NCI-H82 (cell line): Measurements from ENCODE around the gene ENSA.
"Not testable (repeated sequence)": the region's sequence is repeated elsewhere in the genome, so short reads cannot be mapped to it uniquely, and the experiment has no call there.

Experiments used
- DNase-seq: peaks from one replicate; lab custom pipeline; 2025; lab: John Stamatoyannopoulos, UW

ENSA gene

GRCh38 chr1:150580966-150581365 lies 48.4 kb downstream of the ENSA start:
- DNase-seq, result not testable (repeated sequence)

DNA sequence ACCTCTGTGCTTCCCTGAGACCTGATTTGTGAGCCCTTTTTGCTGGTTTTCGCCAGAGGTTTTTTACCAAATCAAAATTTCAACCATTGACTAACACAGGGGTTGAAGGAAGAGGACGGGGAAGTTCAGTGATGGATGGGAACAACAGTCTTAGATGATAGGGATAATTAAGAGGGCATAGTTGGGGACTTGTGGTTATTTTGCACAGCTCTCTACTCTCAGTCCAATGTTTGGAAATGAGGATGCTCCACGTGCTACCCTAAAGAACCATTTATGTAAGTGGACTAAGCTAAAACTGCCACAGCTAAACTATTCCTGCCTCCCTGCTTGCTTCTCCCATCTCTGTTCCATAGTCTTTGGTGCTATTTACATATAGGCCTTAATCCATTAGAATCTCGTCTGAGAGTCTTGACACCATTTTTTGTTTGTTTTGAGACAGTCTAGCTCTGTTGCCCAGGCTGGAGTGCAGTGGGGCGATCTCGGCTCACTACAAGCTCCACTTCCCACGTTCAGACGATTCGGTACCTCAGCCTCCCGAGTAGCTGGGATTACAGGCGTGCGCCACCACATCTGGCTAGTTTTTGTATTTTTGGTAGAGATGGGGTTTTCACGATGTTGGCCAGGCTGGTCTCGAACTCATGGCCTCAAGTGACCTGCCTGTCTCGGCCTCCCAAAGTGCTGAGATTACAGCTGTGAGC lies 49.3 kb downstream of the ENSA start:
- DNase-seq, result no peak

DNA sequence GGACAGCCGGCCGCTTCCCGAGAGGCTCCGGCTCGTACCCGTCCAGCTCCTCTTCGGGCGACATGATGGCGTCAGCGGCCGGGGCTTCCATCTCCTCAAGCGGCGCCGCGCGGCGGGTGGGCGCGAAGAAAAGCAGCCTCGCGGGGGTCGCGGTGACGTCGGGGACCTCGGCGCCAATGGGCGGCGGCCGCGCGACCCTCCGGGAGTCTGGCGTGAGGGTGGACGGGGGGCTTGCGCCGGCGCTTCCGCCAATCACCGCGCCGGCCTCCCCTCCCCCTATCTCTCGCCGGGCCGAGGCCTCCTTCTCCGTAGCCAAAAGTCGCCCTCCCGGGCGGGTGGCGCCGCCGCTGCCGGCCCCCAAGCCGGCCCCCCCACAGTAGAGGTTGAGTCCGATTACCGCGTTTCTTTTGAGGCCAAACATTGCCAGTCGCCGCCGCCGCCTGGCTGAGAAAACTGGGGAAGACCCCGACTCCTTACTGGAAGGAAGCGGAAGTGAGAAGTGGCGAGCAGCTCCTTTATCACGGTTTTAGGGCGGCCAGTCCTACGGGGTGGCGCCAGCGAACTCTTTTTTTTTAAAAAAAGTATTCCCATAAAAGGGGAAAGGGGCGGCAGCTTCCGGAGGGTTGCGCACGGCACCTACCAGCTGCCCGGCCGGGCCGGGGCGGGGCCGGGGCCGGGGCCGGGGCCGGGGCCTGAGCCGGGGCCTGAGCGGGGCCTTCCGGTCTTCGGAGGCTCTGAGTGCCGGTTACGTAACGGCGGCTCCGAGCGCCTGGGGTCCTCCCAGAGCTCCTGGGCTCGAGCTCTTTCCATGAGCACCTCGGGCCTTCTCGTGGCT lies 50.1 kb downstream of the ENSA start, which contains the start of gene MCL1:
TSS of gene MCL1 (minus strand) at position 501 of the 835 bp plus-strand sequence. CDS start at position 421, 80 bp downstream.
- peak; percentile 98 for DNase-seq

DNA sequence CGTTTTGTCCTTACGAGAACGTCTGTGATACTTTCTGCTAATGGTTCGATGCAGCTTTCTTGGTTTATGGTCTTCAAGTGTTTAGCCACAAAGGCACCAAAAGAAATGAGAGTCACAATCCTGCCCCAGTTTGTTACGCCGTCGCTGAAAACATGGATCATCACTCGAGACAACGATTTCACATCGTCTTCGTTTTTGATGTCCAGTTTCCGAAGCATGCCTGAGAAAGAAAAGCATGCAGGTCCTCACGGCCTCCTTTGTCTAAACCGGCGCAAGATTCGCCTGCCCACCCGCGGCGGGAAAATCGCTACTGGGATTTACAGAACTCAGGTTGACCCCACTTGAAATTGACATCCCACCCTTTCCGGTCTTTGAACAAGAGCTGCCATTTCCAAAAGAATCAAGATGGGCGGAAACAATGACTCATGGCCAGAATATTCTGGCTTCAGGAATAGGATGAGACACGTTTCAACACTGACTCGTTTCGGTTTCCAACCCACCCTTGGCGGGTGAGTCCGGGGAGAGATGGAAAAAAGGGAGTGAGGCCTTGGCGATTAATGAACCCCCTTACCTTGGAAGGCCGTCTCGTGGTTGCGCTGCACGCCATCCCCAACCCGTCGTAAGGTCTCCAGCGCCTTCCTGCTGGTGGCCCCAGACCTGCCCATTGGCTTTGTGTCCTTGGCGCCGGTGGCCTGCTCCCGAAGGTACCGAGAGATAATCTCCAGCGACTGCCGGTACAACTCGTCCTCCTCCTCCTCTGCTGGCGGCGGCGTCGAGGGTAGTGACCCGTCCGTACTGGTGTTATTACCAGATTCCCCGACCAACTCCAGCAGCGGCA lies 50.9 kb downstream of the ENSA start:
- peak; percentile 74 for DNase-seq

- DNase-seq, result peak; percentile 41
Observed at GRCh38 chr1:150577557-150578271, 51.7 kb downstream of the ENSA start.

GRCh38 chr1:150576794-150577556 lies 52.4 kb downstream of the ENSA start:
- no peak for DNase-seq

DNA sequence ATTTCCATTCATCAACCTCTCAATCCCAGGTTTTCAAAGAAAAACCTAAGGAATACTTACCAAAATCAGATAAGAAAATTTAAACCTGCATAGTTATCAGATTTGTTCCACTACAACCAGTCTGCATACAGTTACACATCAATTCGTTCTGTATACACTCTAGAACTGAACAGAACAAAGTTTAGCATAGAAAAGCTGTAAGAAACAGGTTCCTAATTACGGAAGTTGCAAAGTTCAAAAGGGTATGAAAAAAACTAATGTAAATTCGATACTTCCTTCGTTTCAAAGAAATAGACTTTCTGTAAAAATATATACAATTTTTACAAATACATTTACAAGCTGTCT lies 53.1 kb downstream of the ENSA start:
- DNase-seq, result no peak

DNA sequence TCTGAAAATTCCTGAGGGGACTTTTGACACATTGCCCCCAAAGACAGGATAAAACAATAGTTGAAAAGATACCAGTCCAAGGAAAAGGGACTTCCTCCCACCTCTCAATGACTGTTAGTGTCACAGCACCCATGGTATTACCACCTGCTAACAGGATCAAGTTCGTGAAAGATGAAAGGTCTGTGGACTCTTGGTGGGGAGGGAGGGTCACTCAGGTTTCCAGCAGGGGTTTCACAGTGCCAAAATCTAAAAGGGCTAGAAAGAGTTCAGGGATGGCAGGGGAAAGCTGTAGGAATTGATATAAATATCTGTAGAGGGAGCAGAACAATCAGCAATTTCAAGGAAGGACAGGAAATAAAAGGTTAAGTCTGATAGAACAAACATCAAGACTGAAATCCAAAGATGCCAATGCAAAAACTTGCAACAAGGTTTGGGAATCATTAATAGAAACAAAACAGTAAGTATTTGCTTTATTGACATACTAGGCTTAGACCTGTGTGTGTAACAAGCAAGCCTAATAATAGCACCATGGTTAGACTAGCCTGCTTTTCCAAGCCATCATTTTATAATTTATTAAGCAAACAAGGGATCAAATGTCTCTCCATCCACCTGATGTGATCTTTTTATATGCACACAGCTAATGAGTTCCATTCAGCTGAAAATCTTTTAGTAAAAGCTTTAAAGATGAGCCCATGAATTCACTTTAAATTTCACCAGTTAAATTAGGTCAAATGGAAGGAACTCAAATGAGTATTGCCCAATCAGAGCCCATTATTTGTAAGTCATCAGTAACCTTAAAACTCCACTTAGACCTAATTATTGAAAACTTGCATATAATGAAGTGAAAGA lies 53.7 kb downstream of the ENSA start:
- DNase-seq, result peak; percentile 56

GRCh38 chr1:150575072-150575489 lies 54.3 kb downstream of the ENSA start:
- peak; percentile 58 for DNase-seq

DNA sequence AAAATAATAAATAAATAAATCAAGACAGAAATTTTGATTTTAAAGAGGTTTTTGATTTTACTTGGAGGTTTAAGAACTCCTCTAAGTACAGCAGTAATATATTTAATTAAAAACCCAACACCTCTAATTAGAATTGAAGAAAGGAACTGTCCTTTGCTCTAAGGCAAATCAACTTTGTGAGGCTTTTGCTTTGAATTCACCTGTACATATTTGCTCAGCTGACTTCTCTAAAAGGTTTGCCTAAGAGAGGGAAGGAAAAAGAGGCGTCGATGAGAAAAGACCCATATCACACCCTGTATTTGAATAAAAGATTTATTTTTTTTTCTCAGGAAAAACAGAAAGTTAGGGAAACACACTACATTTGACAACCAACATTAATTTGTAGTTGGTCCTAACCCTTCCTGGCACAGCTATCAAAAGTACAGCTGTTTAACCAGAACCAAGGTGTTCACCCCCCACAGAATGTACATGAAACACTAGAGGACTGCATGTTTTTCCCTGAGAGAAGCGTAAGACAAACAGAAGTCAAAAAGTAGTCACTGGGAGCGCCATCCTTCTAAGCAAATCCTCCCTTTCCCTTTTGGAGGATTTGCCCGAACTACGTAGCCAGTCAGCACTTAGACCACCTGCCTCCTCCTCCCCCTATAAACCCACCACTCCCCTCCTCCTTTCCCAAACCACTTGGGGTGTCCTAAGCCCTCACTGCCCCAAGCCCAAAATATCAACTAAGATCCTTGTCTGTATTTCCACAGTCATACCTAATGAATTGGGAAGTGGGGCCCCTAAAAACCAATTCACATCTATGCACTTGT lies 54.9 kb downstream of the ENSA start:
- no peak for DNase-seq

DNA sequence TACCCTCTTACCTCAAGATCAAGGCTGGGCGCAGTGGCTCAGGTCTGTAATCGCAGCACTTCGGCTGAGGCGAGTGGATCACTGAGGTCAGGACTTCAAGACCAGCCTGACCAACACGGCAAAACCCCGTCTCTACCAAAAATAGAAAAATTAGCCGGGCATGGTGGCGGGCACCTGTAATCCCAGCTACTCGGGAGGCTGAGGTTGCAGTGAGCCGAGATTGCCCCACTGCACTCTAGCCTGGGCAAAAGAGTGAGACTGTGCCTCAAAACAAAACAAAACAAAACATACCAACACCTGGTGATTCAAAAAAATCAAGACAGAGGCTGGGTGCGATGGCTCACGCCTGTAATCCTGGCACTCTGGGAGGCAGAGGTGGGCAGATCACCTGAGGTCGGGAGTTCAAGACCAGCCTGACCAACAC lies 55.8 kb downstream of the ENSA start:
- not testable (repeated sequence) for DNase-seq

- DNase-seq, result no peak
Observed at GRCh38 chr1:150572918-150573647, 56.3 kb downstream of the ENSA start.
